HG02981 (cell line): ENCODE results near the gene DAPK3.
"Not testable (repeated sequence)": the region's sequence is repeated elsewhere in the genome, so short reads cannot be mapped to it uniquely, and the experiment has no call there.

Experiments used
- ATAC-seq: cut with Tn5 transposase; IDR thresholded peaks from one replicate; pipeline ENCODE4 v1.9.1; 2021; ENCODE audit warnings: mild to moderate bottlenecking, moderate library complexity; ENCODE audit not compliant: unreplicated experiment

DAPK3 gene

GRCh38 chr19:3970808-3971598 is at the start of gene DAPK3:
TSS of gene DAPK3 (minus strand) at chr19:3971099. CDS start at chr19:3969735, 1,364 bp downstream.
- peak; percentile 90 for ATAC-seq

- ATAC-seq: no peak
Observed at GRCh38 chr19:4019578-4019977, 48.7 kb upstream of the DAPK3 start.

GRCh38 chr19:4018775-4019504 is 48.0 kb upstream of the DAPK3 start:
- no peak for ATAC-seq

DNA sequence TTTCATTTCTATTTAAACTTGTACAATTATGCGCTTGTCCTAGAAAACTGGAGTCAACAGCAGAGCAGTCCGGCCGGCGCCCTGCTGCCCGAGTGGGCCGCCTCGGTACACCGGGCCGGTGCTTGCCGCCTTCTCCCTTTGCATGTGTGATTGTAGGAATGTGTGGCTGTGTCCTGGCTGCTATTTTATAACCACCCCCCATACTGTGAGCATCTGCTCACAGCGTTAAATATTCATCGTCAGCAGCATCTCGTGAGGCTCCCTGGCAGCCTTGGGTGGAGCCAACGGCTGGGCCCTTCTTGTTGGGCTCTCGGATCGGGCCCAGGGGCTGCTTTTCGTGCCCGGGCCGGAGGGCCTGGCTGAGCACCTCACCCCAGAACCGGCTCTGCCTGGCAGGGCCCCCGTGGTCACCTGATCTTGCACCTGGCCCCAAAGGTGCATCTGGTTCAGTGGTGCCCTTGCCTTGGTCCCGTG is 47.3 kb upstream of the DAPK3 start:
- ATAC-seq: no peak

- no peak for ATAC-seq
Observed at GRCh38 chr19:4016903-4017638, 46.2 kb upstream of the DAPK3 start.

DNA sequence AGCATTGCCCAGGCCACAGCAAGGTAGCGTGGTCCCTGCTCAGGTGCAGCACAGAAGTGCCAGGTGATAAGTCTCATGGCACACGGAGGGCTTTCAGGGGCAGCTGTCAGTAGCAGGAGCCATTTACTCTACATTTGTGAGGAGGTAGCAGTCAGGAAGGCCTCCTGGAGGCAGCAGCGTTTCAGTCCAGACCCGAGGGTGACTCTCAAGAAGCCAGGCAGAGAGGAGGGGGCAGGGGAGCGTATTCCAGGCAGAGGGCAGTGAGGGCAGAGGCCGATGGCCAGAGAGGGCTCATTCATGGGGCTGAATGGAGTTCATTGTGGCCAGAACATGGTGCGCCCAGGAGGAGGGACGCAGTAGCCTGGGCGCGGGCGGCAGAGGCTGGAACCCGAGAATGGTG is 45.6 kb upstream of the DAPK3 start:
- ATAC-seq: no peak

DNA sequence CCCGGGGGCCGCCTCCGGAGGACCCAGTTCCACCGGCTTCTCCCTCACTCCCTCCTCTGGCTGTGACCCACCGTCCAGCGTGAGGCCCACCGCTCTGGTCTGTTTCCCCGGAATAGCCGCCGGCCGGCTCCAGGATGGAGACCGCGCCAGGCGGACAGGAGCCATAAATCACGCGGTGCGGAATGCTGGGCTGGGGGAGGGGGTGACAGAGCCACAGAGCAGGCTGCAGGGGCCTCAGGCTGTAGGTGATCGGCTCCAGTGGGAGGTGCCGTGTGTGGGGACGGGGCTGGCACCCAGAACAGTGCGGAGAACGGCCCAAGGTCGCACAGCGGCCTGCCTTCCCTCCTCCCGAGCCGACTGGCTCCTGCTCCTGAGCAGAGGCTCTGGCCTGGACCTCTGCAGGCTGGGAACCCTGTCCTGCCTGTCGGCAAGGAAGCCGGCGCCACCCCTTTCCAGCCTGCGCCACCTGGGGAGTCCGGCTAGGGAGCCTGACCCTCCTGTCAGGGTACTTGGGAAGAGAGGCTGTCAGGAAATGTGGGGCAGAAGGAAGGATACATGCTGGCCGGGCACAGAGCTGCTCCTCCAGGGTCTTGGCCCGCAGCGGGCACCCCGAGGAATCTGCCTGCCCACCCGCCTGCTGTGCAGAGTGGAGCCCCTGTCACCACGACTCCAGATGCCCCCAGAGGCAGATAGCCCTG is 45.0 kb upstream of the DAPK3 start:
- no peak for ATAC-seq

GRCh38 chr19:4014541-4015491 is 43.9 kb upstream of the DAPK3 start:
- no peak for ATAC-seq

GRCh38 chr19:4013886-4014540 is 43.1 kb upstream of the DAPK3 start:
- ATAC-seq: no peak

- ATAC-seq: no peak
Observed at GRCh38 chr19:4012975-4013634, 42.2 kb upstream of the DAPK3 start.

- no peak for ATAC-seq
Observed at GRCh38 chr19:4012092-4012974, 41.4 kb upstream of the DAPK3 start.

- ATAC-seq: not testable (repeated sequence)
Observed at GRCh38 chr19:4011430-4011829, 40.5 kb upstream of the DAPK3 start.

DNA sequence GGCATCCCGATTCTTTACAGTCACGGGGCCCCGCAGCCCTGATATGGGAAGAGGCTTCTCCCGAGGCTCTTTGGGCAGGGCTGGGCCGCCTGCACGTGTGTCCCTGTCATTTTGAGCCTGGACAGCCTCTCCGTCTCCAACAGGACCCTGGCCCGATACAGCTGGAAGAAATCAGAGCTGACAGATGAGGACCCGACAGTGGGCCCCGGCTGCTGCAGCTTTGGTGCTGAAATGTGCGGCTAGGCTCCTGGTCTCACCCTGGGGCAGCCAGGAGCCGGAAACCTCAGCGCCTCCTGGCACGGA is 39.9 kb upstream of the DAPK3 start:
- ATAC-seq: no peak

- ATAC-seq: no peak
Observed at GRCh38 chr19:4009990-4010807, 39.3 kb upstream of the DAPK3 start.

DNA sequence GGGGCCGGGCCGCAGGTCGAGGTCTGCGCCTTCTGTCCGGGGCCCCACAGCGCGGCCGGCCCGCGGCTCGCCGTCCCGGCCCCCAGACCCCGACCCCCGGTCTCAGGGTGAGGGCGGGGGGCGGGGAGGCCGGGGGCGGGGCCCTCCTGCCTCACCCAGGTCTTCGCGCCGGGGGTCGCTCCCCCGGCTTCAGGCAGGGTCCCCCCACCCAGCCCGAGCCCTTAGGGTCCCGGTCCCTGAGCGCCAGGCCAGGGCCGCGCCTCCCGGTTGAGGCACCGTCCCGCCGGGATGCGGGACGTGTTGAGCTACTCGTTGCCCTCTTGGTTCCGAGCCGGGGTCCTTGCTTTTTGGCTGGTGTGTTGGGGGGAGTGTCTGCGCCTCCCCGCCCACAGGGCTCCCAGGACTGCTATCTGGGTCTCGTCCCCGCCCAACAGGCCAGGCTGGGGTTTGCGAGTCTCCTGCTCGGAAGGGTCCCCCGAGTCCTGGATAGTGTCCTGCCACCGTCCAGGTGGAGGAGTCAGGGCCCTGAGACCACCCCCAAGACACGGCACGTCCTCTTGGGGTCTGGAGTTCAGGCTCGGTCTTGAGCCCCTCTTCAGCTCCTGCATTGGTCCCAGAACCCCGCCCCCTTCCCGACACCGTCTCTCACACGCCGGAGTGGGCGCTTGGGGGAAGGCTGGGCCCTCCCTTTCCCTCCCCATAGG is 37.1 kb upstream of the DAPK3 start:
- ATAC-seq: no peak

GRCh38 chr19:4007021-4007835 is 36.3 kb upstream of the DAPK3 start, which contains the start of gene PIAS4:
TSS of gene PIAS4 (plus strand) at chr19:4007736. CDS start at chr19:4007761, 25 bp downstream.
- peak; percentile 79 for ATAC-seq
